Measurements from ENCODE around the gene SNX6. TPM values are rescaled to one million over a fixed set of nuclear protein-coding genes. Genes with fewer than 3 reads are reported as not detected.

The SNX6 gene
- total and polyA plus RNA-seq, 10 of the 15 experiments (the other 5 are each of a cell fraction or from before 2014, with no cell fraction given) = 34.4 to 107 (median 71.7) TPM

- TF ChIP-seq IRF5 (IDR thresholded peaks at IDR 0.05; ENCODE audit: borderline replicate concordance) (no peak), NBN (IDR thresholded peaks at IDR 0.05) (peak; percentile 61; the same call in 1 of the 2 replicates), ATF3 (IDR thresholded peaks at IDR 0.05; ENCODE audit: borderline replicate concordance, extremely low read depth, low read depth, low read length) (no peak), BCL3 (IDR thresholded peaks at IDR 0.05; ENCODE audit: borderline replicate concordance, insufficient read depth, low read depth, low read length, poor library complexity, severe bottlenecking) (no peak), KLF5 (IDR thresholded peaks at IDR 0.05; ENCODE audit: partially characterized antibody) (no peak), TARDBP (IDR thresholded peaks at IDR 0.05; ENCODE audit: borderline replicate concordance) (no peak), NKRF (conservative IDR thresholded peaks at IDR 0.05) (peak; percentile 94), POLR2AphosphoS2 (IDR thresholded peaks at IDR 0.05; ENCODE audit: low read depth, low read length) (peak; percentile 90), RCOR1 (conservative IDR thresholded peaks at IDR 0.05; ENCODE audit: low read depth, low read length) (no peak), NFYA (IDR thresholded peaks at IDR 0.05; ENCODE audit: borderline replicate concordance, low read depth, low read length) (no peak), ZNF274 (IDR thresholded peaks at IDR 0.05; ENCODE audit: insufficient read depth, insufficient read length) (no peak), BCLAF1 (IDR thresholded peaks at IDR 0.05) (no peak), YBX1 (IDR thresholded peaks at IDR 0.05) (no peak), MLLT1 (IDR thresholded peaks at IDR 0.05) (peak; percentile 52; the same call in 1 of the 2 replicates), NFIC (IDR thresholded peaks at IDR 0.05; ENCODE audit: low read depth, low read length) (no peak), IKZF1 (conservative IDR thresholded peaks at IDR 0.05) (peak; percentile 49), SIX5 (IDR thresholded peaks at IDR 0.05; ENCODE audit: low read depth, low read length, severe bottlenecking) (no peak)
Measured at GRCh38 chr14:34539407-34540180, 90.4 kb downstream of the SNX6 start, which contains the start of gene EAPP (continued).
